Stimulated activated CD8-positive, alpha-beta memory T cell treated with anti-CD3 and anti-CD28 coated beads, Interleukin-2, amount 100 ng/mL, for 48 hours (primary cell): Measurements from ENCODE around the gene CCDC47.

Experiments used
- DNase-seq, 2 donors: peaks; one replicate each; pipeline ENCODE4 v3.0.0-alpha.2; 2020; ENCODE audit warnings: low read depth in 2 of 2

Gene CCDC47

GRCh38 chr17:63698886-63699637 is 74.3 kb downstream of the CCDC47 start:
- DNase-seq: peak; percentile 64 to 76

DNA sequence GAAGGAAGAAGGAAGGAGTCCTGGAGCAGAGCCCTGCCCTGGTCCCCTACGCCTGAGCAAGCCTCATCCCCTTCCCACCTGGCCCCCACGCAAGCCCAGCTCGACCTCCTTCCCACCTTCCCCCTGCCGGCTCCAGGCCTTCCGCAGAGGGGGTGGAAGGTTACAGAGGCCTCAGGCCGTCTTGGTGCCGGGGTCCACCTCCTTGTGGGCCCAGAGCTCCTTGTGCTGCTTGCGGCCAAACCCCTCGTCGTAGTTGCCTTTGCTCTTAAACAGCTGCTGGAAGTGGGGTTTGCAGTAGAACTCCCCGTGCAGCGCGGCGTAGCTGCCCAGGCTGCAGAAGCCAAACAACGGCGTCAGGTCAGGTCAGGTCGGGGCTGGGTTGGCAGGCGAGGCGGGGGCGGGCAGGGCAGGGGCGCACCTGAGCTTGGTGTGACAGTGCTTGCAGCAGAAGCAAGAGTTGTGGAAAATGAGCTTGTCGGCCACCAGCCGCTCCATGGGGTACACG is 75.0 kb downstream of the CCDC47 start:
- DNase-seq: peak in 1 of 2 donors; percentile 30

- DNase-seq: peak; percentile 57 to 72
Measured at GRCh38 chr17:63697341-63698286, 75.8 kb downstream of the CCDC47 start.

- no peak for DNase-seq
Measured at GRCh38 chr17:63696381-63696961, 76.9 kb downstream of the CCDC47 start.

DNA sequence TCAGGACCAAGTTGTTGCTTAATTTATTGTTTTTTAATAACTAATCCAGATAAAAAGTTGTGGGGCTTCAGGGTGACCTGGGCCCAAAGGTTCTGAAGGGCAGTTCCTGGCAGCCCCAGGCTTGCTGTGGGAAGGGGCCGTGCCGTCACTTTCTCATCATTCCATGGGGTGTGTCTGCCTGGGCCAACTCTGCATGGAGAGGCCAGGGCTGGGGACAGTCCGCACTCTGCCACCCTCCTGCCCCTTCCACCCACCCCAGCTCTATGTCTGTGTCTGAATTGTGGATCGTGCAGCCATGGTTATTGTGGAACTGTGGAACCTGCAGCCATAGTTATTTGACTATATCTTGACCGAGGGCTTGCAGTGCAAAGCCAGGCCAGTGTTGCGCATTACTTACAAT is 77.5 kb downstream of the CCDC47 start:
- DNase-seq: no peak
